CD14-positive monocyte (primary cell): ENCODE data around the gene TEPSIN. TPM values are rescaled to one million over a fixed set of nuclear protein-coding genes. Genes with fewer than 3 reads are reported as not detected.
A peak's percentile ranks its signal among the peaks of the same experiment; 100 is the strongest.

Source experiments
- DNase-seq, 3 donors: peaks; one replicate each; pipeline ENCODE4 v3.0.0-alpha.2; 2011 to 2022
- H2AFZ ChIP-seq: 2 replicates; pipeline ENCODE4 v1.6.0; 2012; ENCODE audit warnings: mild to moderate bottlenecking, low read depth, low read length, inconsistent platforms; ENCODE audit not compliant: insufficient read depth, poor library complexity, severe bottlenecking
- H3K27ac ChIP-seq, 2 donors: 1 replicate in 1 of 2; 2 replicates in 1 of 2; pipeline ENCODE4 v1.5.1; 2012 to 2013; ENCODE audit warnings: low read length in 2 of 2, control low read depth in 1 of 2, inconsistent platforms in 1 of 2, low read depth in 1 of 2, mild to moderate bottlenecking in 1 of 2
- H3K27me3 ChIP-seq, 2 donors: one replicate each; pipeline versions ENCODE4 v1.6.0 to v1.6.1; 2011 to 2013; ENCODE audit warnings: low read length in 2 of 2; ENCODE audit not compliant: control insufficient read depth in 2 of 2, insufficient read depth in 2 of 2
- H3K36me3 ChIP-seq, 2 donors: replicated peaks in 1 of 2; 1 replicate in 1 of 2; 2 replicates in 1 of 2; pipeline versions ENCODE4 v1.5.1 to v1.6.1; 2012 to 2013; ENCODE audit warnings: low read length in 2 of 2, control low read depth in 1 of 2, inconsistent platforms in 1 of 2, mild to moderate bottlenecking in 1 of 2; ENCODE audit not compliant: insufficient read depth in 2 of 2, control insufficient read depth in 1 of 2
- H3K4me1 ChIP-seq, 2 donors: 1 replicate in 1 of 2; 2 replicates in 1 of 2; pipeline versions ENCODE4 v1.5.1 to v1.6.1; 2012 to 2013; ENCODE audit warnings: low read length in 2 of 2, control low read depth in 1 of 2, inconsistent platforms in 1 of 2, mild to moderate bottlenecking in 1 of 2, moderate library complexity in 1 of 2; ENCODE audit not compliant: insufficient read depth in 2 of 2, control insufficient read depth in 1 of 2
- H3K4me2 ChIP-seq: replicated peaks from 2 replicates; pipeline ENCODE3; 2012; ENCODE audit warnings: low read length, moderate library complexity, mild to moderate bottlenecking; ENCODE audit not compliant: poor library complexity, severe bottlenecking; ENCODE audit errors: extremely low read depth
- H3K4me3 ChIP-seq, 3 experiments: fragments of 200-600 bp in 1 of 3; sonication (generic) in 1 of 3; replicated peaks in 1 of 3; 1 replicate in 2 of 3; 2 replicates in 1 of 3; pipeline ENCODE4 v1.5.1; 2011 to 2013; ENCODE audit warnings: low read length in 3 of 3, mild to moderate bottlenecking in 3 of 3, control low read depth in 2 of 3, low read depth in 2 of 3, inconsistent platforms in 1 of 3, moderate library complexity in 1 of 3
- H3K79me2 ChIP-seq: 2 replicates; pipeline ENCODE4 v1.6.0; 2012; ENCODE audit warnings: mild to moderate bottlenecking, control low read depth, inconsistent platforms, low read length, moderate library complexity; ENCODE audit not compliant: insufficient read depth
- H3K9ac ChIP-seq: 2 replicates; pipeline ENCODE4 v1.6.0; 2017; ENCODE audit warnings: low read length, mild to moderate bottlenecking; ENCODE audit not compliant: insufficient read depth, poor library complexity, severe bottlenecking
- H3K9me3 ChIP-seq, 2 donors: replicated peaks in 1 of 2; 1 replicate in 1 of 2; 2 replicates in 1 of 2; pipeline versions ENCODE4 v1.5.1 to v1.6.1; 2012 to 2013; ENCODE audit warnings: low read length in 2 of 2, control low read depth in 1 of 2; ENCODE audit not compliant: control insufficient read depth in 1 of 2, insufficient read depth in 1 of 2
- H4K20me1 ChIP-seq: 2 replicates; pipeline ENCODE4 v1.6.0; 2012; ENCODE audit warnings: mild to moderate bottlenecking, low read length, control low read depth, moderate library complexity; ENCODE audit not compliant: insufficient read depth
- H3K27ac Mint-ChIP-seq, 7 donors: one replicate each; pipeline ENCODE4 v1.8.0; 2020; ENCODE audit warnings: mild to moderate bottlenecking in 7 of 7, mixed read lengths in 7 of 7, moderate library complexity in 6 of 7, inconsistent platforms in 2 of 7
- H3K27me3 Mint-ChIP-seq, 3 donors: one replicate each; pipeline ENCODE4 v1.8.0; 2021 to 2022; ENCODE audit warnings: low read depth in 3 of 3, mild to moderate bottlenecking in 3 of 3, mixed read lengths in 3 of 3, moderate library complexity in 3 of 3, inconsistent platforms in 1 of 3
- H3K36me3 Mint-ChIP-seq, 2 donors: one replicate each; pipeline ENCODE4 v1.8.0; 2020; ENCODE audit warnings: mixed read lengths in 2 of 2, inconsistent platforms in 1 of 2, mild to moderate bottlenecking in 1 of 2
- H3K4me1 Mint-ChIP-seq: one replicate; pipeline ENCODE4 v1.8.0; 2020; ENCODE audit warnings: mild to moderate bottlenecking, mixed read lengths
- H3K4me3 Mint-ChIP-seq, 2 donors: one replicate each; pipeline ENCODE4 v1.8.0; 2020; ENCODE audit warnings: mild to moderate bottlenecking in 2 of 2, mixed read lengths in 2 of 2, moderate library complexity in 1 of 2
- H3K9me3 Mint-ChIP-seq, 7 donors: one replicate each; pipeline ENCODE4 v1.8.0; 2020 to 2022; ENCODE audit warnings: mixed read lengths in 7 of 7, mild to moderate bottlenecking in 6 of 7, moderate library complexity in 6 of 7, inconsistent platforms in 2 of 7
- CTCF ChIP-seq: fragments of 200-600 bp; IDR thresholded peaks from one replicate; pipeline ENCODE4 v1.8.0; 2022; ENCODE audit warnings: antibody characterized with exemption, mild to moderate bottlenecking
- WGBS: methylation state at CpG from one replicate; pipeline ENCODE4 v1.1.5; 2013; ENCODE audit warnings: missing lambda C conversion rate; ENCODE audit not compliant: insufficient coverage; 5-methylcytosine and 5-hydroxymethylcytosine counted together
- intact Hi-C, 2 donors: fragments of 100-400 bp; cut with micrococcal nuclease; formaldehyde crosslinking; loops; one replicate each; pipeline versions ENCODE4 v1.15.0 to v1.15.1; 2023
- polyA plus RNA-seq, 3 donors: library from polyadenylated mRNA; depleted of rRNA in 1 of 3; unstranded in 2 of 3; stranded (reverse) in 1 of 3; fragments of 300-500 nt in 2 of 3; fragments of >200 nt in 1 of 3; fragmentation: Illumina TruSeq in 2 of 3; gene quantifications; 1 replicate in 2 of 3; 2 replicates in 1 of 3; pipeline ENCODE4 v1.2.3, GENCODE V29; 2012 to 2021

Gene TEPSIN
- polyA plus RNA-seq, 3 donors = 3.4 to 136 (median 4.5) TPM

- Mint-ChIP-seq H3K27me3 (peaks cover 0 to 5% (median 2%) of the 10 kb centered on the region in 3 donors), H3K9me3 (peaks cover 0 to 2% (median 0%) of the 10 kb centered on the region in 7 donors), H3K4me1 (peaks cover 7% of the 10 kb centered on the region), H3K27ac (no peak overlapping the region), H3K4me3 (no peak overlapping the region), H3K36me3 (peaks cover 20 to 25% of the 10 kb centered on the region in 2 donors)
- no peaks in the 10 kb centered on the region for H3K9me3 ChIP-seq
- H3K9ac ChIP-seq = no peak overlapping the region
- no peaks in the 10 kb centered on the region for H3K79me2 ChIP-seq
- no peak overlapping the region for H3K4me2 ChIP-seq
- no peaks in the 10 kb centered on the region for H4K20me1 ChIP-seq
- no peak for DNase-seq
- no peaks in the 10 kb centered on the region for H3K36me3 ChIP-seq
- no peaks in the 10 kb centered on the region for H3K27me3 ChIP-seq
- H3K4me1 ChIP-seq = peaks cover 0 to 2% of the 10 kb centered on the region in 2 donors
- no peak for TF ChIP-seq CTCF
- 96% methylated on average over 12 of the region's 12 CpGs for WGBS
- H3K27ac ChIP-seq = no peak overlapping the region
- intact Hi-C loops = no loop called here
- H2AFZ ChIP-seq = no peak overlapping the region
- H3K4me3 ChIP-seq = no peak overlapping the region
These were observed 32.2 kb downstream of the TEPSIN start for GRCh38 chr17:81206657-81207056.

- H3K4me3 ChIP-seq = no peak overlapping the region
- H3K79me2 ChIP-seq = no peaks in the 10 kb centered on the region
- Mint-ChIP-seq H3K27ac (peak overlapping the region in 1 of 7 donors; percentile 35), H3K36me3 (peaks cover 22 to 25% of the 10 kb centered on the region in 2 donors), H3K27me3 (peaks cover 0 to 5% (median 2%) of the 10 kb centered on the region in 3 donors), H3K4me3 (no peak overlapping the region), H3K9me3 (peaks cover 0 to 2% (median 0%) of the 10 kb centered on the region in 7 donors), H3K4me1 (peaks cover 6% of the 10 kb centered on the region)
- WGBS = 100% methylated on average over 3 of the region's 4 CpGs
- no peaks in the 10 kb centered on the region for H3K9me3 ChIP-seq
- H3K27ac ChIP-seq = no peak overlapping the region
- no peak for DNase-seq
- H3K36me3 ChIP-seq = no peaks in the 10 kb centered on the region
- no peak overlapping the region for H3K4me2 ChIP-seq
- H3K4me1 ChIP-seq = peaks cover 0 to 2% of the 10 kb centered on the region in 2 donors
- H3K9ac ChIP-seq = no peak overlapping the region
- intact Hi-C loops = no loop called here
- no peaks in the 10 kb centered on the region for H4K20me1 ChIP-seq
- no peak overlapping the region for H2AFZ ChIP-seq
- H3K27me3 ChIP-seq = no peaks in the 10 kb centered on the region
- TF ChIP-seq CTCF = no peak
These were observed 32.7 kb downstream of the TEPSIN start for GRCh38 chr17:81206166-81206565.
